ENCODE results near the gene AUTS2.

AUTS2 gene

GRCh38 chr7:70374772-70375533, 776.7 kb downstream of the AUTS2 start:
- no peak for DNase-seq

- DNase-seq = no peak
These were observed 778.3 kb downstream of the AUTS2 start for GRCh38 chr7:70376561-70377031.

DNA sequence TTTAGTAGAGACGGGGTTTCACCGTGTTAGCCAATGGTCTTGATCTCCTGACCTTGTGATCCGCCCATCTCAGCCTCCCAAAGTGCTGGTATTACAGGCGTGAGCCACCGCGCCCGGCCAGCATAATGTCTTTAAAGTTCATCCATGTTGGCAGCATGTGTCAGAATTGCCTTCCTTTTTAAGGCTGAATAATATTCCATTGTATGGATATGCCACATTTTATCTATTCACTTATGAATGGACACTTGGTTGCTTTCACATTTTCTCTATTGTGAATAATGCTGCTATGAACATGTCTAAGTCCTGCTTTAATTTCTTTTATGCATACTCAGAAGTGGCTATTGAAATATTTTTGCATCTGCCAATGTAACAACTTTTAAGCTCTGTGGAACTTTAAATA, 779.7 kb downstream of the AUTS2 start:
- no peak for DNase-seq

DNA sequence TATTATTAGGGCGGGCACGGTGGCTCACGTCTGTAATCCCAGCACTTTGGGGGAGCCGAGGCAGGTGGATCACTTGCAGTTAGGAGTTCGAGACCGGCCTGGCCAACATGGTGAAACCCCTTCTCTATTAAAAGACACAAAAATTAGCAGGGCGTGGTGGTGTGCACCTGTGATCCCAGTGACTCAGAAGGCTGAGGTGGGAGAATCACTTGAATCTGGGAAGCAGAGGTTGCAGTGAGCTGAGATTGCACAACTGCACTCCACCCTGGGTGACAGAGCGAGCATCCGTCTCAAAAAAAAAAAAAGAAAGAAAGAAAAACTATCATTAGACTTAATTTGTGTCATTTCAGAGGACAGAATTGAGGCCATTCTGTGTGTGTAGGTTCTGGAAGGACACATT, 780.9 kb downstream of the AUTS2 start:
- DNase-seq = no peak

DNA sequence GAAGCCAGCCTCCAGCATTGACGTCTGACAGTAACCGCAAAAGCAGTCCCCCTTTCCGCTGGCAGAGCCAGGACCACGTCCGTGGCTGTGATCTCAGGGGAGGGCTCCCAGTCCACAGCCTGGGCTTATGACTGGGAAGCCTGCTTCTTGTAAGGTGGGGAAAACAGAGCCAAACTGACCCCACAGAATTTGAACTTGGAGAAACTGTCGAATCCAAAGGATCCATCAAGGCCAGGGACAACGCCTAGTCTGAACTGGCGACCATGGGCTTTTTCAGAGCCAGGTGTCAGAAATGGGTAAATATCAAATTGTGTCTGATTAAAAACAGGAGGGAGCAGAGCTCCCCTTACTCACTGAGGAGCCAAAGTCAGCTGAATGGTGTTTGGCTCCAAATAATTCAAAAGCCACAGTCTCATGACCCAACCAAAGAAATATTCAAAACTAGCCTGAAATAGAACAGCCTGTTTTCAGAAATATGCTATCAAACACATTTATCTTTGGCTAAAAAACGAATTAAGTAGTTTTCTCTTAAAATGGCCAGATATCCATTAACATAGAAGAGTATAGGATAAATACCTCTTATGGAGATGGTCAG, 782.2 kb downstream of the AUTS2 start:
- no peak for DNase-seq

DNA sequence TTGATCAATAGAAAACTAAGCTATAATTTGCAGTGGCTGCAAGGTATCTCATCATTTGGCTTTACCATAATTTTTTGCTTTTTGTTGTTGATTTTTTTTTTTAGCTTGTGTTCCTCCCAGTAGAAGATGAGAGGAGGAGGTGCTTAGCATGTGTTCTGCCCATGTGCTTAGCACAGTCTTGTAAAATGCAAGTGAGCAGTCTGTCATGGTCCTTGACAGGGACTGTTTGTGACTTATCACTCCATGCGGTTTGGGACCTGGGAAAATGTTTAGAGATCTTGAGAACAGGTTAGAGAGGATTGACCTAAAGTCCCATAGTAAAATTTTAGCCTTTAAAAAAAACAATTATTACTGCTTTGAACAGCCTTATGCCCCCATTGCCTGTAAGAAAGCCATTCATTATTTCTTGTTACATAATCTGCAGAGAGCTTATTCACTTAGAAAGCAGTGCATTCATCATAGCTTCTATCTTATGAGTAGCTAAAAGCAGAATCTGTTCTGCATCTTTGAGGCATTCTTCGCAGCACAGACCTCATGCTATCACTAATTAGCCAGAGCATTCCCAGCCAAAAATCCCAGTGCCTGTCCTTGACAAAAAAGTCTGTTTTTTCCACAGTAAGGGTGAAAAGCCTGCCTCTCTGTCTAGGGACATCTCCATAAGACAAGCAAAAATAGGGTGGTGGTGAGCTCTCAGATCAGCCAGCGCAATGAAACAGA, 784.9 kb downstream of the AUTS2 start:
- DNase-seq = no peak

GRCh38 chr7:70384024-70384423, 785.7 kb downstream of the AUTS2 start:
- DNase-seq = no peak

DNA sequence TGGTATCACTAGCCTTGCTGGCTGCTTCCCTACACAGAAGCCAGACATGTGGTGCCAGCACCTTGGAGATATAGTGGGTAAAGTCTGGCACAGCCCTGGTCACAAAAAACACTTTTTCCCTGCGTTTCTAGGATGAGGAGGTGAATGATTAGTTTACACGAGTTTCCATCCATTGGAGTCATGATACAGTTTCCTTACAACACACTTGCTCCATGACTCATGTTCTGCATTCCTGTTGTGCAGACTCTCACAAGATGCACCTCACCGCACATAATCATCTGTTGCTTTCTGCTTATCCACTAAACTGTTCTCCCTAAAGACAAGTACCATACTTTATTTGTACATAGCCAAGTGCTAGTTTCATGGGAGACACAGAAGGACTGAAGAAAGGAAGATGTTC, 786.6 kb downstream of the AUTS2 start:
- no peak for DNase-seq

DNA sequence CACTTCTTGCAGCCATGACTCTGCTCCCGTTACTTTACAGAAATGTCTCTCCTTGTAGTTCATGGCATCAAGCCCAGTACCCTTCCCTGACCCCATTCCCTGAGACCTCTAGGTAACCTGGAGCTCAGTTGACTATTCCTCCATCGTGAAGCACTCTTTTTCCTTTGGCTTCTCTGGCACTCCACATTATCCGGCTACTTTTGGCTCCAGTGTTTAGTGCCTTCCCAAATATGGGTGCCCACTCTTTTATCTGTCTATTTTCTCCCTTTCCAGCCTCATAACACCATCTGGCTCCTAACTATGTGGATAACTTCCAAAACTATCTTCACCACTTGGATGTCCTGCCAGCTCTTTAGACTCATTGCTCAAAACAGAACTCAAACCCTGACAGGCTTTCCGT, 788.9 kb downstream of the AUTS2 start:
- DNase-seq = no peak

GRCh38 chr7:70389531-70390151, 791.4 kb downstream of the AUTS2 start:
- DNase-seq = no peak

DNA sequence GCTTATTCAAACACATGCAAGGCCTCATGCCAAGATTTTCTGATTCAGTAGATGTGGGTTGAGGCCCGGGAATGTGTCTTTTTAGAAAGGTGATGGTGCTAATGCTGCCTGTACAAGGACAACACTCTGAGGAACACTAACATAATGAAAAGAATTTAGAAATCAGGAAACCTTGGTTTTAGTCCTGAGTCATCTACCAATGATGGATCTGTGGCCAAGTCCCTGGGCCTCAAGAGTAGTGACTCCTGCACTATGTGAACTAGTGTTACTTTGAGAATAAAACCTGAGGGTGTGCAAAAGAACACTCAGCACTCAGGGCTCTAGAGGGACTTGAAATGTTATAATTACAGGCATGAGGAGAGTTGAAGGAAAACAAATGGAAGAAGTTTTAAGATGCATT, 792.0 kb downstream of the AUTS2 start:
- DNase-seq = no peak

GRCh38 chr7:70392256-70392876, 794.1 kb downstream of the AUTS2 start:
- no peak for DNase-seq

DNA sequence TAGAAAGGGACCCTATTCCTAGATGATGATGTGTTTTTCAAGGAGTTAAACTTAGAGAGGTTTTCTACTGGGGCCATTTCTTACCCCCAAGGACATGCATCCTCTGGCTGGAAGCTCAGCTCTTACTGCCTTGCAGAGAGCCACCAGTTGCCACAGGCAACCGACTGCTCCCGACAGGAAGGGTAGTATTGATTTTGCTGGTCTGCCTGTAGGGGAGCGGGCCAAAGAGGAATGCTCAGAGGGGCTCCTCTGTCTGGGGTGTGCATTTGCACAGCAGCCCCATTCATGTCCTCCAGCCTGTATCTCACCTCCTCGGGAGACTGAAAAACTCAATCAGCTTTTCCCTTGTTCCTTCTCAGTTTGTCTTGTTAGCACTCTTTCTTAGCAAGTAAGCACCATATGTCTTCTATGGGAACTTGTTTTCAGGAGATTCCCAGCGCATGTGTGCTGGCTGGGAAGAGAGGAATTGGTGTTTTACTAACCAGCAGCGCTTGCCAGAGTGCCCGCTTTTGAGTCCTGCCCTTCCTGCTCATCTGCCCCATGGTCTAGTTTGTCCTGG, 794.7 kb downstream of the AUTS2 start:
- no peak for DNase-seq

- DNase-seq = no peak
These were observed 795.7 kb downstream of the AUTS2 start for GRCh38 chr7:70393956-70394355.

DNA sequence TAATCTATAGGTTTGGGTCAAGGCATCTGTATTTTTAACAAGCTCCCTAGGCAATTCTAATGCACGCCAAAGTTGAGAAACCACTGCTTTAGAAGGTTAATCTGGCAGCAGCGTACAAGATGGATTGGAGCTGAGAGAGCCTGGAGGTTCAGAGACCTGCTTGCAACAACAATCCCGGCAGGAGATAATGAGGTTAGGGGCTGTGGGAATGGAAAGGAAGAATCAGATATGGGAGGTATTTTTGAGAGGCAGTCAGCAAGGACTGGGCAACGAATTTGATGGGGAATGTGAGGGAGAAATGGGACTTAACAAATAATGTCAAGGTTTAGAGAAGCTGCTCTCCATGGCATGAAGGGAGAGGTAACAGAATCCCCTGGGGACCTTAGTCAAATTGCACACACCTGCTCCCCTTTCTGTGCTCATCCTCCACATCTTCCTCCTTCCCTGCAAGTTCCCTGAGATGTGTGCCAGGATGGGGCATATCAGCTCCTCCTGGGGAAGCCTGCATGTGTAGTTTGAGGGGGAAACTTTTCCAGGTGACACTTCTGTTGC, 802.6 kb downstream of the AUTS2 start:
- no peak for DNase-seq

DNA sequence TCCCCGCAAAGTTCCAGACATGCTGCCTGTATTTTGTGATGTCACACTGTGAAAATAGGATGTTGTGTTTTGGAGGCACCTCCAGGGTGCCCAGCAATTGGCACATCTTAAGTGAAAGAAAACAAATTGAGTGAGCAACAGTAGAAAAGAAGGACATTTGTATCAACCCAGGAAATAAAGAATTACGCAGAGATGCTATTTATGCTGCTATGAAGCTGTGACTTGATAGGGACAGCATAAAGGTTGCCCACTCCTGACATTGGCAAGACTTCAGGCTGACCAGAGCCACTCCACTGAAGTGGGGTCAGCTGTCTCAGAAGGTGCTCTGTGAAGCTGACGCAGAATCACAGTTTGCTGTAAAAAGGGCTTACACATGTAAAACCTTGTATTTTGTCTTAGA, 803.8 kb downstream of the AUTS2 start:
- no peak for DNase-seq

DNA sequence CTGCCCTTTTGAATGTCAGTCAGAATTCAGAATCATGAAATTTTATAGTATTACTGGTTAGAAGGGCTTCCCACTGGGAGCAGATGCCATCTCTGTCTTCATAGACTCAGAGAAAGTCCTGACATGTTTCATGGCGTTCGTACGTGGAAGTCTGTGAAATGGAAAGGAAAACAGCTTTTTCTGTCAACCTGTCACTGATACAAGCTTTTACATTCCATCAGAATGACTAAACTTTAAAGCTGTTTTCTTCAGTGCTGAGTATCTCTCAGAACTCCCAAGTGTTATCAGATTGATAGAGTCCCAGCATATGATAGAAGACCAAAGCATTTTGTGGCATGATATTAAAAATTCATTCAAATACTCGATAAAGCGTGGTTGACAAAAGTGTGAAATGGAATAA, 807.0 kb downstream of the AUTS2 start:
- DNase-seq = no peak

DNA sequence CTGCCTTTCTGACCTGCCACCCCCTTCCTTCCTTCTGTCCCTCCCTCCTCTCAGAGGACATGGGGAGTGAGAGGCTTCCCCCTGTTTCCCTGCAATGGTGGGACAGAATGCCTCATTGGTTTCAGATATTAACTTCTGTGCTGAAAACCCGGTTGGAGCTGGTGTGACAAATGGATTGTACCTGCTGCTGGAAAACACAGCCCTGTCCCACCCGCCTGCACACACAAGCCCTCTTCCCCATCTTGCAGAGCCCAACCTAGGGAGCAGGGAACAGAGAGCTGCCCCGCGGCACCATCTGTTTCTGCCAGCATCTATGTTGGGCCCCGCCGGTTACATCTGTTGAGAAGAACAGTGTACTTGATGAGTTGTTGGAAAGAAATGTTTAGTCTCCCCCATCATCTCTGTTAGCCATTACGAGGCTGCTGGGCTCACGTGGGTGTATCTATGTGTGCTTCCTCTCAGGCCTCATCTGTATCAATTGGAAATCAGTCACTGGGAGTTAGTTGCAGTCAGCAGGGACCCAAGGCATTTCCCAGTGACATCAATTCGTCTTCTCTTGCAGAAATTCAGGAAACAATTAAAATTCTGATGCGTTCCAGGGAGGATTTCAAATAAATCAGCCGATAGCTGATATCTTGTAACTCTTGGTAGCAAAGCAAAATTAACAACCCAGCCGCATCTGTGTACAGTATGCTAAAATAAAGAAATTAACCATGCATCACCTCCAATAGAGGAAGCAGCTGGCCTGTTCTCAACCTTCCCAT, 808.1 kb downstream of the AUTS2 start:
- no peak for DNase-seq

DNA sequence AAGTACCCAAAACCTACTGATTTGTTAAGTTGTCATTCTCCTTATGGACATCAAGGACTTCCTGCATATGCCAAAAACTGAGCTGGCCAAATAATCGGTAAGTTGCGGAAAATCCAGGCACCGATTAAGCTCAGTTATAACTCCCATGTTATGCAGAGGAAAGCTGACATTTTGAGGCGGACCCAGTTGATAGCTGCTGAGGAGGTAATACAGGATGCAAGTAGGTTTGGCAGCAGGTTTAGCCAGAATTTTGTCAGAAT, 808.6 kb downstream of the AUTS2 start:
- DNase-seq = no peak

- DNase-seq = no peak
These were observed 810.2 kb downstream of the AUTS2 start for GRCh38 chr7:70408477-70408876.

DNA sequence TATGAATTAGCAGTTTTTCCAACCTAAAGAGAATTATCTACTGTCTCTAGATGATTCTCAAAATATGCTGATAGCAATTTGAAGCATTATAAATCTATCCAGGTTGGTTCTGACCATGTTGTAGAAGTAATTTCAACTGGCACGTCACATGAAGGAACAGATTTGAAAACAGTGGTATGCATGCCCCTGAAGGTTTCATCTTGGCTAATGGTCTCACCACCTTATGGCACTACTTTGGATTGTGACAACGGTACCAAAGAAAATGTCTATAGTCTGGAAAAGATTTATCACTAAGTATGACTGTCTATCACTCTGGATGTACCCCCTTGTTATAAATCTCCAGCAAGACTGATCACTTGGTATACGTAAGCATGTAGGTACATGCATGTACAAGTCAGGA, 810.6 kb downstream of the AUTS2 start:
- no peak for DNase-seq

Data from T-helper 1 cell (primary cell).